GM23338 (cell line): ENCODE data around the gene PSMD2. TPM values are rescaled to one million over a fixed set of nuclear protein-coding genes. Genes with fewer than 3 reads are reported as not detected.

Experiments used
- ATAC-seq: fragments of 200-7000 bp; cut with Tn5 transposase; 3 replicates; pipeline ENCODE4 v1.9.1; 2020
- DNase-seq: peaks from one replicate; pipeline ENCODE4 v3.0.0-alpha.2; 2015; ENCODE audit warnings: low spot score
- H2AFZ ChIP-seq: fragments of 200-600 bp; sonication (generic); 2 replicates; pipeline ENCODE4 v1.8.0; 2016; ENCODE audit warnings: antibody characterized with exemption, mild to moderate bottlenecking, moderate library complexity
- H3F3A ChIP-seq: fragments of 200-600 bp; sonication (generic); replicated peaks from 2 replicates; pipeline ENCODE4 v1.8.0; 2017; ENCODE audit warnings: antibody characterized with exemption, mixed run types, low read depth
- H3K27ac ChIP-seq: fragments of 200-600 bp; sonication (generic); 2 replicates; pipeline ENCODE4 v1.6.1; 2016; ENCODE audit warnings: low read depth
- H3K27me3 ChIP-seq: fragments of 200-600 bp; sonication (generic); 2 replicates; pipeline ENCODE4 v1.8.0; 2016; ENCODE audit warnings: mild to moderate bottlenecking, mixed run types, moderate library complexity; ENCODE audit not compliant: insufficient read depth
- H3K36me3 ChIP-seq: fragments of 200-600 bp; sonication (generic); 2 replicates; pipeline ENCODE4 v1.8.0; 2016; ENCODE audit warnings: mild to moderate bottlenecking; ENCODE audit not compliant: insufficient read depth
- H3K4me1 ChIP-seq: fragments of 200-600 bp; sonication (generic); 2 replicates; pipeline ENCODE4 v1.8.0; 2016; ENCODE audit warnings: mild to moderate bottlenecking, moderate library complexity; ENCODE audit not compliant: insufficient read depth
- H3K4me2 ChIP-seq: fragments of 200-600 bp; sonication (generic); 2 replicates; pipeline ENCODE4 v1.7.1; 2017; ENCODE audit warnings: mixed run types
- H3K4me3 ChIP-seq: fragments of 200-600 bp; sonication (generic); 2 replicates; pipeline ENCODE4 v1.6.1; 2016; ENCODE audit warnings: mixed run types
- H3K79me2 ChIP-seq: fragments of 200-600 bp; sonication (generic); replicated peaks from 2 replicates; pipeline ENCODE4 v1.8.0; 2017; ENCODE audit warnings: mild to moderate bottlenecking; ENCODE audit not compliant: insufficient read depth
- H3K9me2 ChIP-seq: fragments of 200-600 bp; sonication (generic); 2 replicates; pipeline ENCODE4 v1.8.0; 2017; ENCODE audit not compliant: insufficient read depth
- H4K20me1 ChIP-seq: fragments of 200-600 bp; sonication (generic); replicated peaks from 2 replicates; pipeline ENCODE4 v1.8.0; 2017; ENCODE audit warnings: mild to moderate bottlenecking; ENCODE audit not compliant: insufficient read depth
- H3K27ac Mint-ChIP-seq: 2 replicates; pipeline ENCODE4 v1.8.0; 2020; ENCODE audit warnings: inconsistent platforms, mild to moderate bottlenecking, moderate library complexity, mixed read lengths
- H3K27me3 Mint-ChIP-seq: 3 replicates; pipeline ENCODE4 v1.8.0; 2022; ENCODE audit warnings: low read depth, mild to moderate bottlenecking, moderate library complexity, mixed read lengths, inconsistent platforms; ENCODE audit not compliant: insufficient read depth, poor library complexity
- H3K36me3 Mint-ChIP-seq: 3 replicates; pipeline ENCODE4 v1.8.0; 2021; ENCODE audit warnings: low read depth, mild to moderate bottlenecking, inconsistent platforms, moderate library complexity, mixed read lengths
- H3K4me1 Mint-ChIP-seq: 3 replicates; pipeline ENCODE4 v1.8.0; 2020; ENCODE audit warnings: mild to moderate bottlenecking, inconsistent platforms, mixed read lengths
- H3K4me3 Mint-ChIP-seq: 3 replicates; pipeline ENCODE4 v1.8.0; 2021; ENCODE audit warnings: moderate library complexity, mild to moderate bottlenecking, inconsistent platforms, mixed read lengths
- H3K9me3 Mint-ChIP-seq: 3 replicates; pipeline ENCODE4 v1.8.0; 2020; ENCODE audit warnings: moderate library complexity, mild to moderate bottlenecking, inconsistent platforms, mixed read lengths
- CREB1 ChIP-seq: fragments of 250-450 bp; sonication (Bioruptor Pico); IDR thresholded peaks from 2 replicates; pipeline ENCODE4 v1.5.0; 2020; ENCODE audit warnings: low read depth, mild to moderate bottlenecking, moderate library complexity
- CTCF ChIP-seq, 2 experiments: fragments of 200-600 bp in 1 of 2; sonication (generic) in 1 of 2; conservative IDR thresholded peaks; 2 replicates each; pipeline versions ENCODE4 v1.5.1 to v1.6.1; 2016 to 2017; ENCODE audit warnings: antibody characterized with exemption in 2 of 2, low read depth in 2 of 2, mild to moderate bottlenecking in 2 of 2, moderate library complexity in 1 of 2
- EZH2 ChIP-seq: fragments of 200-600 bp; sonication (generic); IDR thresholded peaks from one replicate; pipeline ENCODE4 v1.8.0; 2017; ENCODE audit warnings: antibody characterized with exemption, mild to moderate bottlenecking, low read depth; ENCODE audit not compliant: unreplicated experiment
- JUNB ChIP-seq: IDR thresholded peaks from one replicate; pipeline ENCODE4 v1.6.1; 2016; ENCODE audit warnings: antibody characterized with exemption; ENCODE audit not compliant: unreplicated experiment
- STAT1 ChIP-seq: IDR thresholded peaks from one replicate; pipeline ENCODE4 v1.6.1; 2016; ENCODE audit warnings: antibody characterized with exemption; ENCODE audit not compliant: unreplicated experiment
- ZNF114 ChIP-seq: fragments of 250-450 bp; sonication (Bioruptor Pico); IDR thresholded peaks from 2 replicates; pipeline ENCODE4 v1.5.0; 2020; ENCODE audit warnings: mild to moderate bottlenecking, moderate library complexity
- ZNF331 ChIP-seq: fragments of 250-450 bp; sonication (Bioruptor Pico); IDR thresholded peaks from 2 replicates; pipeline ENCODE4 v1.5.0; 2020; ENCODE audit warnings: low read depth, mild to moderate bottlenecking, moderate library complexity
- ZNF462 ChIP-seq: fragments of 250-450 bp; sonication (Bioruptor Pico); IDR thresholded peaks from 2 replicates; pipeline ENCODE4 v1.5.0; 2020; ENCODE audit warnings: mild to moderate bottlenecking, moderate library complexity
- polyA plus RNA-seq: library from polyadenylated mRNA; unstranded; fragments of >200 nt; fragmentation: Nextera tagmentation; extraction: Ambion mirVana; gene quantifications from 2 replicates; pipeline ENCODE4 v1.2.1, GENCODE V29; 2016
- total RNA-seq: library from RNA; depleted of rRNA; stranded (reverse); fragments of >200 nt; shearing (Covaris generic); gene quantifications from 2 replicates; pipeline ENCODE4 v1.2.3, GENCODE V29; 2014

The PSMD2 gene
- total and polyA plus RNA-seq, 2 experiments from 2014 or later = 117 to 507 TPM

- TF ChIP-seq ZNF462 (no peak), CTCF (conservative IDR thresholded peaks at IDR 0.05; ENCODE audit: low read depth in 2 of 2) (no peak)
Measured at GRCh38 chr3:184317201-184317600, 18.2 kb downstream of the PSMD2 start (continued).

- Histone ChIP-seq H3K9me2 (no peaks in the 10 kb centered on the region), H3K36me3 (peaks cover 67% of the 10 kb centered on the region), H3F3A (peaks cover 3% of the 10 kb centered on the region; the same call in 1 of the 2 replicates), H3K4me2 (no peak overlapping the region), H2AFZ (no peak overlapping the region), H3K27me3 (no peaks in the 10 kb centered on the region), H3K4me3 (no peak overlapping the region), H3K79me2 (peaks cover 82% of the 10 kb centered on the region), H3K4me1 (peaks cover 11% of the 10 kb centered on the region), H3K27ac (no peak overlapping the region), H4K20me1 (peaks cover 77% of the 10 kb centered on the region)
- ATAC-seq = peak; percentile 17
- Mint-ChIP-seq H3K27ac (no peak overlapping the region; the same call in 1 of the 2 replicates), H3K9me3 (no peaks in the 10 kb centered on the region), H3K27me3 (peaks cover 30% of the 10 kb centered on the region), H3K36me3 (peaks cover 92% of the 10 kb centered on the region), H3K4me1 (peaks cover 29% of the 10 kb centered on the region), H3K4me3 (no peak overlapping the region)
- DNase-seq = peak; percentile 20
- no peak for TF ChIP-seq EZH2
- no peak for TF ChIP-seq CTCF (conservative IDR thresholded peaks at IDR 0.05; ENCODE audit: low read depth in 2 of 2)
- no peak for TF ChIP-seq ZNF114
- TF ChIP-seq STAT1 = no peak
- TF ChIP-seq JUNB = no peak
- no peak for TF ChIP-seq CREB1 (CRISPR knock-in tag)
- no peak for TF ChIP-seq ZNF331
Measured at GRCh38 chr3:184320104-184320445, 21.0 kb downstream of the PSMD2 start.
